H1 (cell line): ENCODE data around the gene NUDT1.

ENCODE experiments used
- ASH2L ChIP-seq: fragments of 200-600, 300-600 bp; sonication (generic); IDR thresholded peaks from one replicate; pipeline ENCODE4 v1.7.1; 2017; ENCODE audit warnings: low read length
- EGR1 ChIP-seq: IDR thresholded peaks from 2 replicates; pipeline ENCODE4 v1.6.1; 2011; ENCODE audit warnings: low read depth, low read length, borderline replicate concordance
- EZH2 ChIP-seq: fragments of 200-600 bp; sonication (generic); IDR thresholded peaks from 2 replicates; pipeline ENCODE4 v1.7.1; 2012; ENCODE audit warnings: low read depth, mild to moderate bottlenecking, moderate library complexity, low read length, inconsistent platforms; ENCODE audit not compliant: severe bottlenecking
- GTF2F1 ChIP-seq: IDR thresholded peaks from 2 replicates; pipeline ENCODE4 v1.6.1; 2012; ENCODE audit warnings: low read depth, low read length, improper control_type of control experiment, borderline replicate concordance
- POLR2A ChIP-seq, 2 experiments: IDR thresholded peaks; 1 replicate in 1 of 2; 2 replicates in 1 of 2; pipeline ENCODE4 v1.6.1; 2011; ENCODE audit warnings: low read depth in 2 of 2, low read length in 2 of 2, mild to moderate bottlenecking in 2 of 2; ENCODE audit errors: control extremely low read depth in 1 of 2
- TAF1 ChIP-seq: IDR thresholded peaks from 2 replicates; pipeline ENCODE4 v1.6.1; 2011; ENCODE audit warnings: mild to moderate bottlenecking, low read depth, low read length
- TF ChIP-seq, protein P1 (sequence below), 3 experiments: IDR thresholded peaks; 1 replicate in 2 of 3; 2 replicates in 1 of 3; pipeline versions ENCODE4 v1.5.1 to v1.6.1; 2011; ENCODE audit warnings: low read length in 3 of 3, mild to moderate bottlenecking in 3 of 3, inconsistent platforms in 2 of 3, low read depth in 1 of 3, moderate library complexity in 1 of 3; ENCODE audit not compliant: insufficient read depth in 1 of 3; ENCODE audit errors: control extremely low read depth in 1 of 3

DNA sequence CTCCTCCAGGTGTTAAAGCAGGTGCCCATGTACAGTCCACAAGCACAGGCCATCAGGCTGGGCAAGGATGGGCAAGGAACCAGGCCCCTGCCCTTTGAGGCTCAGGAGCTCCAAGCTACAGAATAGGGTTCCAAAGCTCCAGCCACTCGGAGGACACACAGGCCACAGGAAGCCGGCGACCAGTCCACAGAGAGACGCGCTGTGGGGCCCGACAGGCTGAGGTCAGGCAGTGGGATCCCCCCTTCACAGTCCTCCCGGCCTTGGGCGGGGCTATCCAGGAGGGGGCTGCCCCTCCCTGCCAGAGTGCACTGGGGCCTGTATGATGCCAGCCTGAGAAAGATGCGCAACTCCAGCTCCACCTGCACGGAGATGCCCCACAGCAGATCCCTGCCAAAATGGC lies 43.3 kb upstream of the NUDT1 start:
- TF ChIP-seq, protein P1, sequence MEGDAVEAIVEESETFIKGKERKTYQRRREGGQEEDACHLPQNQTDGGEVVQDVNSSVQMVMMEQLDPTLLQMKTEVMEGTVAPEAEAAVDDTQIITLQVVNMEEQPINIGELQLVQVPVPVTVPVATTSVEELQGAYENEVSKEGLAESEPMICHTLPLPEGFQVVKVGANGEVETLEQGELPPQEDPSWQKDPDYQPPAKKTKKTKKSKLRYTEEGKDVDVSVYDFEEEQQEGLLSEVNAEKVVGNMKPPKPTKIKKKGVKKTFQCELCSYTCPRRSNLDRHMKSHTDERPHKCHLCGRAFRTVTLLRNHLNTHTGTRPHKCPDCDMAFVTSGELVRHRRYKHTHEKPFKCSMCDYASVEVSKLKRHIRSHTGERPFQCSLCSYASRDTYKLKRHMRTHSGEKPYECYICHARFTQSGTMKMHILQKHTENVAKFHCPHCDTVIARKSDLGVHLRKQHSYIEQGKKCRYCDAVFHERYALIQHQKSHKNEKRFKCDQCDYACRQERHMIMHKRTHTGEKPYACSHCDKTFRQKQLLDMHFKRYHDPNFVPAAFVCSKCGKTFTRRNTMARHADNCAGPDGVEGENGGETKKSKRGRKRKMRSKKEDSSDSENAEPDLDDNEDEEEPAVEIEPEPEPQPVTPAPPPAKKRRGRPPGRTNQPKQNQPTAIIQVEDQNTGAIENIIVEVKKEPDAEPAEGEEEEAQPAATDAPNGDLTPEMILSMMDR (IDR thresholded peaks at IDR 0.05; ENCODE audit: control extremely low read depth in 1 of 3, insufficient read depth in 1 of 3, low read depth in 1 of 3, low read length in 3 of 3), result no peak
- TF ChIP-seq POLR2A (IDR thresholded peaks at IDR 0.05; ENCODE audit: control extremely low read depth in 1 of 2, low read depth in 2 of 2, low read length in 2 of 2) (no peak), EZH2 (no peak), TAF1 (no peak), EGR1 (no peak), GTF2F1 (no peak), ASH2L (no peak)
